ENCODE data around the gene ZBTB39.
"Not testable (repeated sequence)": the region's sequence is repeated elsewhere in the genome, so short reads cannot be mapped to it uniquely, and the experiment has no call there.

Gene ZBTB39

DNA sequence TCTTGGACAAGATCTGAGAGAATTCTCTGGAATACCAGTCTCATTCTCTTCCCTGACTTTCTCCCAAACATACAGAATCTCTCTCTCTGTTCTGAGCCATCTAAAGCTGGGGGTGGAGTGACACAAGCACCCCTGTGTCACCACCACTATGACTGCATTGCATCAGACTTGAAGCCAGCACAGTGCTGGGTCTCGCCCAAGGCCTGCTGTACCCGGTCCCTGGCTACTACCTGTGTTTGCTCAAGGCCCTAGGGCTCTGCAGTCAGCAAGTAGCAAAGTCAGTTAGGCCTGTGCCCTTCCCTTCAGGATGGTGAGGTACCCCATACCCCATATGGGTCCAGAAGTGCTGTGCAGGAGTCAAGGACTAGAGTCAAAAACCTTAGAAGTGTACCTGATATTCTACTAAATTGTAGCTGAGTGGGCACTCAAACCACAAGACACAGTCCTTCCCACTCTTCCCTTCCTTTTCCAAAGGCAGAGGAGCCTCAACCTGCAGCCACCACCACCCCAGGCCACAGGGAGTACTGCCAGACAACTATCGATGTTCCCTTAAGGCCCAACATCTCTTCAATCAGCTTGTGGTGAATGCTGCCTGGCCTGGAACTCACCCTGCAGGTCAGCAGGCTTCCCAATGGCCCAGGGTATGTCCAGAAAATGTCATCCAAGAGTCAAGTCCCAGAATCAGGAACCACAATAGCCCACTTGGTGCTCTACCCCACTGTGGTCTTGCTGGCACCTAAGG, 27.8 kb downstream of the ZBTB39 start:
- no peak for DNase-seq

DNA sequence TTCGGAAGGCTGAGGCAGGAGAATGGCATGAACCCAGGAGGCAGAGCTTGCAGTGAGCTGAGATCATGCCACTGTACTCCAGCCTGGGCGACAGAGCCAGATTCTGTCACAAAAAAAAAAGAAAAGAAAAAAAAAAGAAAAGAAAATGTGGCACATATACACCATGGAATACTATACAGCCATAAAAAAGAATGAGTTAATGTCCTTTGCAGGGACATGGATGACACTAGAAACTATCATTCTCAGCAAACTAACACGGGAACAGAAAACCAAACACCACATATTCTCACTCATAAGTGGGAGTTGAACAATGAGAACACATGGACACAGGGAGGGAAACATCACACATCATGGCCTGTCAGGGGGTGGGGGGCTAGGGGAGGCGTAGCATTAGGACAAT, 29.0 kb downstream of the ZBTB39 start:
- not testable (repeated sequence) for DNase-seq

DNA sequence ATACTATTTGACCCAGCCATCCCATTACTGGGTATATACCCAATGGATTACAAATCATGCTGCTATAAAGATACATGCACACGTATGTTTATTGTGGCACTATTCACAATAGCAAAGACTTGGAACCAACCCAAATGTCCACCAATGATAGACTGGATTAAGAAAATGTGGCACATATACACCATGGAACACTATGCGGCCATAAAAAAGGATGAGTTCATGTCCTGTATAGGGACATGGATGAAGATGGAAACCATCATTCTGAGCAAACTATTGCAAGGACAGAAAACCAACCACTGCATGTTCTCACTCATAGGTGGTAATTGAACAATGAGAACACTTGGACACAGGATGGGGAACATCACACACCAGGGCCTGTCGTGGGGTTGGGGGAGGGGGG, 32.1 kb downstream of the ZBTB39 start:
- DNase-seq: not testable (repeated sequence)

DNA sequence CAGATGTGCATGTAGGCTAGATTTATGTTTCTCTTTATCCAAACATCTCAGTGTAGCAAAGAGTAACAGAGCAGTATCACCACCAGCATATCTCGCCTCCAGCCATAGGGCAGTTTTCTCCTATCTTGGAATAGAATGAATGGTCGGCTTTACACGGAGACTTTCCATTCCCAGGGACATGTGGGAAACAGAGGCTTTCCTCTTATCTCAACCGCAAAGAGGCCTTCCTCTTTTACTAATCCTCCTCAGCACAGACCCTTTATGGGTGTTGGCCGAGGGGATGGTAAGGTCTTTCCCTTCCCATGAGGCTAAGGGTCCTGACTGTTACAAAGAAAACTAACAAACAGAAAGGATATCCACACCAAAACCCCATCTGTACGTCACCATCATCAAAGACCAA, 37.4 kb downstream of the ZBTB39 start:
- not testable (repeated sequence) for DNase-seq

DNA sequence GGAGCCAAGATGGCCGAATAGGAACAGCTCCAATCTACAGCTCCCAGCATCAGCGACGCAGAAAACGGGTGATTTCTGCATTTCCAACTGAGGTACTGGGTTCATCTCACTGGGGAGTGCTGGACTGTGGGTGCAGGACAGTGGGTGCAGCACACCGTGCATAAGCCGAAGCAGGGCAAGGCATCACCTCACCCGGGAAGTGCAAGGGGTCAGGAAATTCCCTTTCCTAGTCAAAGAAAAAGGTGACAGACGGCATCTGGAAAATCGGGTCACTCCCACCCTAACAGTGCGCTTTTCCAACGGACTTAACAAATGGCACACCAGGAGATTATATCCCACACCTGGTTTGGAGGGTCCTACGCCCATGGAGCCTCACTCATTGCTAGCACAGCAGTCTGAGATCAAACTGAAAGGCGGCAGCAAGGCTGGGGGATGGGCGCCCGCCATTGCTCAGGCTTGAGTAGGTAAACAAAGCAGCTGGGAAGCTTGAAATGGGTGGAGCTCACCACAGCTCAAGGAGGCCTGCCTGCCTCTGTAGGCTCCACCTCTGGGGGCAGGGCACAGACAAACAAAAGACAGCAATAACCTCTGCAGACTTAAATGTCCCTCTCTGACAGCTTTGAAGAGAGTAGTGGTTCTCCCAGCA, 40.2 kb downstream of the ZBTB39 start:
- not testable (repeated sequence) for DNase-seq

DNA sequence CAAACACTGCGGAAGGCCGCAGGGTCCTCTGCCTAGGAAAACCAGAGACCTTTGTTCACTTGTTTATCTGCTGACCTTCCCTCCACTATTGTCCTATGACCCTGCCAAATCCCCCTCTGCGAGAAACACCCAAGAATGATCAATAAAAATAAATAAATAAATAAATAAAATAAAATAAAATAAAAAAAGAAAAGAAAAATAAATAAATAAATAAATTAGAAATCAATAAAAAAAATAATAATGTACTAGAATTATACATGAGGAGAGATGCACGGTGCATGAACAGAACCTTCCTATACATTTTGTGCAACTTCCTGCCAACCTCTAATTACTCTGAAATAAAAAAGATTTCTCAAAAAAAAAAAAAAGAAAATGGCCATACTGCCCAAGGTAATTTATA, 41.2 kb downstream of the ZBTB39 start:
- DNase-seq: not testable (repeated sequence)

DNA sequence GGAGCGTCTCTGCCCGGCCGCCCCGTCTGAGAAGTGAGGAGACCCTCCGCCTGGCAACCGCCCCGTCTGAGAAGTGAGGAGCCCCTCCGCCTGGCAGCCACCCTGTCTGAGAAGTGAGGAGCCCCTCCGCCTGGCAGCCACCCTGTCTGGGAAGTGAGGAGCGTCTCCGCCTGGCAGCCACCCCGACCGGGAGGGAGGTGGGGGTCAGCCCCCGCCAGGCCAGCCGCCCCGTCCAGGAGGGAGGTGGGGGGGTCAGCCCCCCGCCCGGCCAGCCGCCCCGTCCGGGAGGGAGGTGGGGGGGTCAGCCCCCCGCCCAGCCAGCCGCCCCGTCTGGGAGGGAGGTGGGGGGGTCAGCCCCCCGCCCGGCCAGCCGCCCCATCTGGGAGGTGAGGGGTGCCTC, 42.8 kb downstream of the ZBTB39 start:
- DNase-seq: not testable (repeated sequence)

DNA sequence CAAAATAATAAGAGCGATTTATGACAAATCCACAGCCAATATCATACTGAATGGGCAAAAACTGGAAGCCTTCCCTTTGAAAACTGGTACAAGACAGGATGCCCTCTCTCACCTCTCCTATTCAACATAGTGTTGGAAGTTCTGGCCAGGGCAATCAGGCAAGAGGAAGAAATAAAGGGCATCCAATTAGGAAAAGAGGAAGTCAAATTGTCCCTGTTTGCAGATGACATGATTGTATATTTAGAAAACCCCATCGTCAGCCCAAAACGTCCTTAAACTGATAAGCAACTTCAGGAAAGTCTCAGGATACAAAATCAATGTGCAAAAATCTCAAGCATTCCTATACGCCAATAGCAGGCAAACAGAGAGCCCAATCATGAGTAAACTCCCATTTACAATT, 44.1 kb downstream of the ZBTB39 start:
- not testable (repeated sequence) for DNase-seq

DNA sequence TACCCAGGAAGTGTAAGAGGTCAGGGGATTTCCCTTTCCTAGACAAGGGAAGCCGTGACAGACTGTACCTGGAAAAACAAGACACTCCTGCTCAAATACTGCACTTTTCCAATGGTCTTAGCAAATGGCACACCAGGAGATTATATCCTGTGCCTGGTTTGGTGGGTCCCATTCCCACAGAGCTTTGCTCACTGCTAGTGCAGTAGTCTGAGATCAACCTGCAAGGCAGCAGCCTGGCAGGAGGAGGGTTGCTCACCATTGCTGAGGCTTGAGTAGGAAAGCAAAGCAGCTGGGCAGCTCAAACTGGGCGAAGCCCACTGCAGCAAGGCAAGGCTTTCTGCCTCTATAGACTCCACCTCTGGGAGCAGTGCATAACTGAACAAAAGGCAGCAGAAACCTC, 47.9 kb downstream of the ZBTB39 start:
- no peak for DNase-seq

DNA sequence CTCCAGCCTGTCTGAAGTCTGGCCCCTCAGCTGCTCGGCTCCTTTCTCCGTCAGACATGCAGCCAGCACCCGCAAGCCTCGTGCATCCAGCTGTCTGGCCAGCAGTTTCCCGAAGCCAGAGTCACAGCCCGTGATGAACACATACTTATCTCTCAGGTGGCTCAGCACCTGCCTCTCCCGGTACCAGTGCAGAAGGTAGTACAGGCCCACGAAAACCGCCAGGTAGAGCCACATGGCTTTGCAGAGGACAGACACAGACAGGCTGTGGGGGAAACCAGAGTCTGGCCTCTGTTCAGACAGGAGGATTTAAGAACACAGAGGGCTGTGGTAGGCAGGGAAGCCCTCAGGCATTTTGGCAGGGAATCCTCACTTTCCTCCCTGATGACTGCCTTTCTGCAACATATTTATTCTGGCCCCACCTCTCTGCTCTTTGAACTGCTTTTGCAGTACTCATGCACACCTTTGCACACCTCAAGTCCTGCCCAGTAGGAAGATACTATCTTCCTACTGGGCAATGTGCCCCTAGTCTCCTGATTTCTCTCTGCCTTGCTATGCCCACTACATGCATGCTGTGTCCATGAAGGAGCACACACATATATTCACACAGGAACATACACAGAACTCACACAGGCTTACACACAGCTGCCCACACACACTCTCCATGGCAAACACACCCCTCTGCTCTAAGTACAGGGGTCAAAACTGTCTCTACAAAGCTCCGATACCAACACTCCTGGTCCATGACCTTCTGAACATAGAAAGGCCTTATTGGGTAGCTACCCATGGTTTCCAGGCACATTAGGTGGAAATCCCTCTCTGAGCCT, 48.9 kb downstream of the ZBTB39 start, which contains the start of gene RDH16:
RDH16 (minus strand) TSS at position 380 of the 824 bp plus-strand sequence; CDS start at position 234, 146 bp downstream.
- no peak for DNase-seq

DNA sequence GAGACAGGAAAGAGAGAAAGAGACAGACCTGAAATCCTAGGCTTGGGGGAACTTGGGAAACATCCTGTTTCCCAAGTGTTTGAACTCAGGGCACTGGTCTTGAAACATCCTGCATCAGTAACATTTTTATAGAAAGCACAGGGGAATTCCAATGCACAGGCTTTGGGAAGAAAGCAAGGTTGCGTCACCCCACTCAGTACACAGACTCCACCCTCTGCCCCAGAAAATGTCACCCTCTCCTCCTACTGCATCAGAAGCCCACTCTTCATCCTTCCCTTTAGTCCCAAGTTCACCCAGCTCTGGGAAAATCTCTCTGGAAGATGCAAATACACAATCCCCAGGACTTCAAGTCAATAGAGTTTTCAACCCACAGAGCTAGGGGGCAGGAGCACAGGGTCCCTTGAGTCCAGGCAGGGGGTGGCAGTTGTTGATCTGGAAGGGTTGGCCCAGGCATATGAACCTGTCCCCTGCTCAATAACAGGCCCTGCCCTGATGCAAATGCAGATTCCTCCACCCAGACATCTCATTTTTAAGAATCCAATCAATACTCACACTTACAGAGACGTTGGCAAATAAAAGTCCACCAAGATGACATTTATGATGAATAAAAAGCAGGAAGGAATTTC, 50.6 kb downstream of the ZBTB39 start:
- no peak for DNase-seq

DNA sequence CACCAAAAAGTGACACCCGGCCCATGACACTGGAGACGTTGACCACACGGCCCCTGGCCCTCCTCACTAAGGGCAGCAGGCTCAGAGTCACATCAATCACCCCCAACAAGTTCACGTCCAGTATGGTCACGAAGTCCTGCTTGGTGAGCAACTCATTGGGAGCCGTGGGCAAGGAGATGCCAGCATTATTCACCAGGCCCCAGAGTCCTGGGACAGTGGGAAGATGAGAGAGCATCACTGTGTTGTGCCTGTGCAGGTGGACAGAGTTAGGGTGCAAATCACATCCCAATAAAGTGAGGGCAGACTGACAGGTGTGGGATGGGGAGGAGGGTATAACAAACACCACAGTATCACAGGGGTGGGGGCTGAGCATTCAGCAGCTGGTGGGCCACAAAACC, 51.4 kb downstream of the ZBTB39 start:
- no peak for DNase-seq

DNA sequence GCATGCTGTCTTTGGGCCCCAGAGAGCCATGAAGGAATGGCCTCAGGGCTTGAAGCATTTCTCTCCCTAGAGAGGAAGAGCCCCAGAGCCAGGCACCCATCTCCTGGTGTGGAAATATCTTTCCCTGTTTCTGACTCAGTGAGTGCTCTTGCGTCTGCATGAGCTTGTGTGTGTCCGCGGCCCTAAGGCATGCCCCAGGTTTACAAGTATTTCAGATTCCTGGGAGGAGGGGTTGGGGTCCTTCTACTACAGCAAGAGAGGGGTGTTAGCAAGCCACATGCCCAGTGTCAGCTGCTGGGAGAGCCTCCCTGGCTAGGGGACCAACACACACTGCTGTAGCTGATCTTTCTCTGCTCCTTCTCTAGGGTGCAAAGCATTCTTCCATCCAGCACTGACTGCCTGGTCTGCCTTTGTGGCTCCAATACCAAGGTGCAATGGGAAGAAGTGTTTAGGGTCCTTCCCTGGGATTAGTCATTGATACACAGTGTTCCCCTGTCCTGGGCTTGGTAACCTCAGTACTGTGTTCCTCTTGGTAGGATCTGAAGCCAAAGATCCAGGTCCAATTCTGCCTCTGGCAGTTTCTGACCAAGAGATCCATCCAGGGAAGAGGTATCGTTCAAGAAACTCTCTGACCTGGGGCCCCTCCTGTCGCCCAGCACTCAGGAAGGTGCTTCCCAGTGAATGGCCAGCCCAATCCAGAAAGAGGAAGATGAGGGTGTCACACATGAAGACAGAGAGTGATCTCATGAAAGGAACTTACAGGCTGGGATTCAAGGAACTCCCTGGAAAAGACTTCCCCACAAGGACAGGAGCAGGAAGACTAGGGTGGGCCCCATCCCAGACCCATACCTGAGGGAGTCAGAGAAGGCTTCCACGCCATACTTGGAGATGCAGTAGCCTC, 52.0 kb downstream of the ZBTB39 start:
- DNase-seq: no peak

DNA sequence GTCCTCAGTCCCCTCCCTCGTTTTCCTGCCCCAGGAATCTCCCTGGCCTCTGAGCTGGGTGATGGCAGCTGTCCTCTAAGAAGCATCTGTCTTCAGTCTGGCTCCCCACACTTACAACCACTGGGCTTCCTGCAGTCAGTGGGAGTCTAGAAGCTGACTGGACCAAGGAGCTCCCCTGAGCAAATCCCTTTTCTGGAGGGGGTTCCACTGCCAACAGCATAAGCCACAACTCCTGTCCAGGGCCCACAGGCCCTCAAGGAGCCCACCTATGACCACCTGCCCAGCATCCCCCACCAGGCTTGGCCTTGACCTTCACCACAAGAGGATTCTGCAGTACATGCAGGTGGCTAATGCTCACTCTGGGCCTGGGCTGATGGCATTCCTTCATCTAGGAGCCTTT, 53.0 kb downstream of the ZBTB39 start:
- no peak for DNase-seq

DNA sequence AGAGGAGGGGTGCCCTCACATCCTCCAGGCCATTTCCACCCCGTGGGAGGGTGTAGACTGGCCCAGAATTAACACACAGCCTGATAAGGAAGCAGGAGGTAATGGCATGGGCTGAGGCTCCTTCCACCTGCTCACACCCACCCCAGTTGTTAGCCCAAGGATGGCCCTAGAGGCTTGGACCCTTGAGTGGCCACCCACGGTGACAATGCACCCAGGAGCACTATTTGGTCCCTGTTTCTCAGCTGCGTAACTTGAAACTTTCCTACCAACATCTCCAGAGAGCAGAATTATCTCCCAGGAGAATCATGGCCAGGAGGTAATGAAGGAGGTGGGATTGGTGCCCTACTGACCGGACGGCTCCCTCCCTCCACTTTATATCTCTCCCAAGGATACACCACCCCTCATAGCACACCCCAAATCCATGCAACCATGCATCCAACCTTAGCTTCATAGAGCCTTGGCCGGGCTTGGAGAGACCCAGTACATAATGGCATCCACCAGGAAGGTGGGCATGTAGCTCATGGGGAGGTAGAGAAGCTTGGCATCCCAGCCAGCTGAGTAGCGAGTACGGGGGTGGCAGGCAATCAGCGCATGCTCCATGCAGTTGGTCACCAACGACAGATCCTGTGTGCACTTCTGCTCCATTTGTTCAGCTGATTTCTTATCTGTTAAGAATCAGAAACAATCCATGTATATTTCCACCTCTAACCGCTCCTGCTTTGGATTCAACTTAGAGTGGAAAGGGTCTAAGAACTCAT, 54.6 kb downstream of the ZBTB39 start:
- DNase-seq: no peak

DNA sequence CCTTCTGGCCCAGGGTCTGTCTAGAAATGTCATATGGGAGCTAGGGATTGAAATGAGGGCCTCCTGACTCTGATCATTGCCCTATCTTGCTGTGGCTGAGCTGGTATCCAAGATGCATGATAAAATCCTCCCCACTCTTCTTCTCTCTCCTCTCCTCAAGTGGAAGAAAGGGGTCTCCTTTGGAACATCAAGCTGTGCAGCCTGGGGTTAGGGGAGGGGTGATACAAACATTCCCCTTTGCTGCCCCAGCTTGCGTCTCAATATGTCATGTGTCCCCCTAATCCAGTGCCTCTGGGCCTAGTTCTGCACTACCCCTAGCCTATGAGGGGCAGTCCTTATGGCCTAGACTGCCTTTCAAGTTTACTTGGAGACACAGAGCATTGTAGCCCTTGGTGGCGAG, 57.5 kb downstream of the ZBTB39 start:
- DNase-seq: no peak
